B cell (primary cell): ENCODE results near the gene ERCC2. TPM values are rescaled to one million over a fixed set of nuclear protein-coding genes. Genes with fewer than 3 reads are reported as not detected.

Experiments used
- ATAC-seq: fragments of 200-7000 bp; cut with Tn5 transposase; one replicate; pipeline ENCODE4 v1.10.0; 2021; ENCODE audit warnings: low read depth, mild to moderate bottlenecking, moderate number of reproducible peaks, moderate library complexity
- CTCF ChIA-PET: fragments of 350-600 bp; sonication (Branson Sonifier 250); formaldehyde crosslinking; loops from one replicate; lab custom pipeline; 2021; ENCODE audit warnings: antibody characterized with exemption, inconsistent platforms; lab: Charles Lee
- POLR2A ChIA-PET: fragments of 350-600 bp; sonication (Branson Sonifier 250); formaldehyde crosslinking; loops from one replicate; lab custom pipeline; 2021; ENCODE audit warnings: antibody characterized with exemption; lab: Charles Lee
- DNase-seq: peaks from one replicate; pipeline ENCODE4 v3.0.0; 2013
- H2AFZ ChIP-seq: 2 replicates; pipeline ENCODE4 v1.6.1; 2012; ENCODE audit warnings: mild to moderate bottlenecking, low read depth, low read length; ENCODE audit not compliant: insufficient read depth, poor library complexity, severe bottlenecking
- H3K27ac ChIP-seq, 2 donors: 1 replicate in 1 of 2; 2 replicates in 1 of 2; pipeline ENCODE4 v1.5.1; 2012 to 2013; ENCODE audit warnings: low read length in 2 of 2, mild to moderate bottlenecking in 2 of 2, moderate library complexity in 1 of 2
- H3K27me3 ChIP-seq, 4 experiments: fragments of 200-600 bp in 1 of 4; sonication (generic) in 1 of 4; replicated peaks in 1 of 4; 1 replicate in 2 of 4; 2 replicates in 2 of 4; pipeline versions ENCODE4 v1.6.1 to v1.7.0; 2013 to 2016; ENCODE audit warnings: low read length in 3 of 4, mild to moderate bottlenecking in 2 of 4, mixed read lengths in 1 of 4, moderate library complexity in 1 of 4; ENCODE audit not compliant: insufficient read depth in 4 of 4, control insufficient read depth in 3 of 4; ENCODE audit errors: control extremely low read depth in 1 of 4
- H3K36me3 ChIP-seq, 2 experiments: replicated peaks in 1 of 2; 1 replicate in 1 of 2; 2 replicates in 1 of 2; pipeline versions ENCODE4 v1.6.1 to v1.7.1; 2013; ENCODE audit warnings: low read length in 1 of 2; ENCODE audit not compliant: insufficient read depth in 2 of 2, control insufficient read depth in 1 of 2; ENCODE audit errors: control extremely low read depth in 1 of 2, extremely low read depth in 1 of 2
- H3K4me1 ChIP-seq, 2 donors: fragments of 200-600 bp in 1 of 2; sonication (generic) in 1 of 2; 1 replicate in 1 of 2; 2 replicates in 1 of 2; pipeline versions ENCODE4 v1.5.1 to v1.6.1; 2013 to 2017; ENCODE audit warnings: low read length in 2 of 2; ENCODE audit not compliant: control insufficient read depth in 2 of 2, insufficient read depth in 2 of 2
- H3K4me2 ChIP-seq: replicated peaks from 2 replicates; pipeline ENCODE3; 2012; ENCODE audit warnings: mild to moderate bottlenecking, low read depth, low read length; ENCODE audit not compliant: poor library complexity, severe bottlenecking
- H3K4me3 ChIP-seq, 5 experiments: fragments of 200-600 bp in 1 of 5; sonication (generic) in 1 of 5; 1 replicate in 3 of 5; 2 replicates in 2 of 5; pipeline versions ENCODE4 v1.5.1 to v1.7.0; 2011 to 2016; ENCODE audit warnings: low read length in 4 of 5, mild to moderate bottlenecking in 4 of 5, low read depth in 2 of 5, control low read depth in 1 of 5, moderate library complexity in 1 of 5; ENCODE audit not compliant: insufficient read depth in 1 of 5; ENCODE audit errors: control extremely low read depth in 1 of 5, extremely low read depth in 1 of 5
- H3K79me2 ChIP-seq: fragments of 200-600 bp; sonication (generic); one replicate; pipeline ENCODE4 v1.6.0; 2016; ENCODE audit warnings: low read length; ENCODE audit not compliant: control insufficient read depth, insufficient read depth
- H3K9ac ChIP-seq: fragments of 200-600 bp; sonication (generic); 2 replicates; pipeline ENCODE4 v1.6.1; 2017; ENCODE audit warnings: mild to moderate bottlenecking, low read length, moderate library complexity
- H3K9me3 ChIP-seq, 3 donors: one replicate each; pipeline versions ENCODE4 v1.6.1 to v1.7.1; 2013; ENCODE audit warnings: low read length in 2 of 3; ENCODE audit not compliant: control insufficient read depth in 2 of 3, insufficient read depth in 1 of 3; ENCODE audit errors: control extremely low read depth in 1 of 3
- H4K20me1 ChIP-seq: 2 replicates; pipeline ENCODE4 v1.6.0; 2012; ENCODE audit warnings: mild to moderate bottlenecking, low read length; ENCODE audit not compliant: insufficient read depth, control insufficient read depth, poor library complexity, severe bottlenecking
- H3K27ac Mint-ChIP-seq: one replicate; pipeline ENCODE4 v1.8.0; 2021; ENCODE audit warnings: mixed read lengths
- H3K27me3 Mint-ChIP-seq: one replicate; pipeline ENCODE4 v1.8.0; 2021; ENCODE audit warnings: mixed read lengths
- H3K4me1 Mint-ChIP-seq: one replicate; pipeline ENCODE4 v1.8.0; 2021; ENCODE audit warnings: mixed read lengths
- H3K4me3 Mint-ChIP-seq: one replicate; pipeline ENCODE4 v1.8.0; 2021; ENCODE audit warnings: mixed read lengths
- H3K9me3 Mint-ChIP-seq: one replicate; pipeline ENCODE4 v1.8.0; 2022; ENCODE audit warnings: mixed read lengths; ENCODE audit not compliant: insufficient read depth
- CTCF ChIP-seq: fragments of 200-600 bp; IDR thresholded peaks from one replicate; pipeline ENCODE4 v1.8.0; 2022; ENCODE audit warnings: antibody characterized with exemption, mild to moderate bottlenecking
- EZH2 ChIP-seq: IDR thresholded peaks from 2 replicates; pipeline ENCODE4 v1.6.1; 2012; ENCODE audit warnings: borderline replicate concordance, low read depth, mild to moderate bottlenecking, moderate library complexity, low read length; ENCODE audit not compliant: insufficient read depth, poor library complexity, severe bottlenecking
- WGBS: methylation state at CpG from one replicate; pipeline ENCODE4 v1.1.5; 2013; ENCODE audit warnings: missing lambda C conversion rate; ENCODE audit not compliant: insufficient coverage; 5-methylcytosine and 5-hydroxymethylcytosine counted together
- intact Hi-C: fragments of 100-400 bp; cut with micrococcal nuclease; formaldehyde crosslinking; loops from one replicate; pipeline ENCODE4 v1.10.0; 2022
- polyA plus RNA-seq: library from polyadenylated mRNA; depleted of rRNA; stranded (reverse); fragments of >200 nt; gene quantifications from 2 replicates; pipeline ENCODE4 v1.2.3, GENCODE V29; 2012
- total RNA-seq, 2 donors: library from RNA; stranded (reverse); fragments of 120-200 nt in 1 of 2; gene quantifications; 1 replicate in 1 of 2; 2 replicates in 1 of 2; pipeline versions ENCODE4 v1.2.3 to v1.2.4, GENCODE V29; 2013 to 2022

ERCC2 gene
- total and polyA plus RNA-seq, 2 donors (not counting 1 experiment from before 2014, with no cell fraction given): 20.8 to 26.5 TPM

- Histone ChIP-seq H3K79me2 (no peaks in the 10 kb centered on the region), H3K4me3 (no peak overlapping the region), H3K4me2 (no peak overlapping the region), H3K4me1 (no peaks in the 10 kb centered on the region), H3K27me3 (no peaks in the 10 kb centered on the region), H4K20me1 (no peaks in the 10 kb centered on the region), H3K36me3 (peaks cover 0 to 3% of the 10 kb centered on the region in 2 experiments), H3K9me3 (peaks cover 0 to 29% (median 0%) of the 10 kb centered on the region in 3 donors), H3K27ac (no peak overlapping the region), H3K9ac (no peak overlapping the region), H2AFZ (no peak overlapping the region)
- no peaks in the 10 kb centered on the region for H3K4me1 Mint-ChIP-seq
- no peak overlapping the region for H3K27ac Mint-ChIP-seq
- H3K9me3 Mint-ChIP-seq: peaks cover 5% of the 10 kb centered on the region
- ChIA-PET POLR2A (no interaction called here), CTCF (no interaction called here)
- no peak for DNase-seq
- TF ChIP-seq CTCF: no peak
- no peak for TF ChIP-seq EZH2
- H3K27me3 Mint-ChIP-seq: no peaks in the 10 kb centered on the region
- intact Hi-C loops: no loop called here
- H3K4me3 Mint-ChIP-seq: no peak overlapping the region
- ATAC-seq: no peak
- 97% methylated on average over 4 of the region's 12 CpGs for WGBS
Observed at GRCh38 chr19:45303269-45304060, 66.9 kb downstream of the ERCC2 start.

GRCh38 chr19:45302416-45302815 lies 68.0 kb downstream of the ERCC2 start:
- Histone ChIP-seq H3K9me3 (peaks cover 0 to 18% (median 0%) of the 10 kb centered on the region in 3 donors), H3K27ac (no peak overlapping the region), H4K20me1 (no peaks in the 10 kb centered on the region), H3K9ac (no peak overlapping the region), H3K4me2 (no peak overlapping the region), H3K36me3 (peaks cover 0 to 3% of the 10 kb centered on the region in 2 experiments), H3K4me3 (no peak overlapping the region), H3K27me3 (no peaks in the 10 kb centered on the region), H3K79me2 (no peaks in the 10 kb centered on the region), H3K4me1 (no peaks in the 10 kb centered on the region), H2AFZ (no peak overlapping the region)
- TF ChIP-seq CTCF (no peak), EZH2 (no peak)
- H3K27me3 Mint-ChIP-seq: no peaks in the 10 kb centered on the region
- no peaks in the 10 kb centered on the region for H3K4me1 Mint-ChIP-seq
- intact Hi-C loops: no loop called here
- H3K9me3 Mint-ChIP-seq: peaks cover 5% of the 10 kb centered on the region
- CTCF ChIA-PET: interaction anchor here (0.5 kb wide), 1 partner anchor 269 kb away, joined by 3 read pairs; no protein-coding TSS in a partner anchor
- H3K4me3 Mint-ChIP-seq: no peak overlapping the region
- over 99% methylated on average over 14 of the region's 27 CpGs for WGBS
- POLR2A ChIA-PET: no interaction called here
- DNase-seq (no peak), ATAC-seq (no peak)
- H3K27ac Mint-ChIP-seq: no peak overlapping the region
